ENCODE measurements around the gene TMCC2. TPM values are rescaled to one million over a fixed set of nuclear protein-coding genes. Genes with fewer than 3 reads are reported as not detected.

TMCC2 gene
- total RNA-seq, 1 donor from 2014 or later: 10.6 TPM

- H3K4me1 ChIP-seq (ENCODE audit: insufficient read depth, low read length): peaks cover 61% of the 10 kb centered on the region
- H3K79me2 ChIP-seq (ENCODE audit: insufficient read depth, low read length): peaks cover 6% of the 10 kb centered on the region
- H3K9me3 Mint-ChIP-seq (ENCODE audit: unreplicated experiment): peaks cover 2% of the 10 kb centered on the region
- peak overlapping the region; percentile 100 for H3K27ac Mint-ChIP-seq (ENCODE audit: unreplicated experiment)
- peaks cover 5% of the 10 kb centered on the region for H3K36me3 Mint-ChIP-seq (ENCODE audit: low read depth, unreplicated experiment)
- peaks cover 6% of the 10 kb centered on the region for H3K36me3 ChIP-seq (ENCODE audit: insufficient read depth, low read length)
- H3K4me3 ChIP-seq (ENCODE audit: insufficient read depth, low read depth, low read length): no peak overlapping the region
- no peaks in the 10 kb centered on the region for H3K27me3 ChIP-seq (ENCODE audit: insufficient read depth, low read length)
- H3K9me3 ChIP-seq (ENCODE audit: insufficient read depth, low read depth, low read length): no peaks in the 10 kb centered on the region
- H3K4me1 Mint-ChIP-seq (ENCODE audit: low read depth, unreplicated experiment): peaks cover 77% of the 10 kb centered on the region
- H3K4me3 Mint-ChIP-seq (ENCODE audit: unreplicated experiment): peak overlapping the region; percentile 27
- TF ChIP-seq CTCF (IDR thresholded peaks at IDR 0.05; ENCODE audit: insufficient read depth, low read depth, low read length) (no peak), EZH2 (IDR thresholded peaks at IDR 0.05; ENCODE audit: insufficient read depth, low read length) (no peak)
- peak overlapping the region; percentile 74 for H3K4me2 ChIP-seq (ENCODE audit: low read length)
- no peaks in the 10 kb centered on the region for H3K27me3 Mint-ChIP-seq (ENCODE audit: low read depth, unreplicated experiment)
- H3K27ac ChIP-seq (ENCODE audit: low read depth, low read length): peak overlapping the region; percentile 100
- H3K9ac ChIP-seq (ENCODE audit: low read length): peak overlapping the region; percentile 84
- FAIRE-seq (peak; percentile 52), DNase-seq (ENCODE audit: low read depth) (peak; percentile 97)
- no peaks in the 10 kb centered on the region for H4K20me1 ChIP-seq (ENCODE audit: insufficient read depth, low read length)
- H2AFZ ChIP-seq (ENCODE audit: low read depth, low read length): no peak overlapping the region
Measured at GRCh38 chr1:205298191-205298994, 70.6 kb downstream of the TMCC2 start.

DNA sequence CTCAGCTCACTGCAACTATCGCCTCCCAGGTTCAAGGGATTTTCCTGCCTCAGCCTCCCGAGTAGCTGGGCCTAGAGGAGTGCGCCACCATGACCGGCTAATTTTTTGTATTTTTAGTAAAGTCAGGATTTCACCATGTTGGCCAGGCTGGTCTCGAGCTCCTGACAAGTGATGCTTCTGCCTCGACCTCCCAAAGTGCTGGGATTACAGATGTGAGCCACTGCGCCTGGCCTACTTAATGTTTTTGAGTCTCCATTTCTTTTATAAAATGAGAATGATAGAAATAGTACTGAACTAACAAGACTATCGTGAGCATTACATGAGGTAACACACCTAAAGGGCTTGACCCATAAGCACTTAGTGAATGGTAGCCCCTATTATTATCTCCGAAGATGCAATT, 72.4 kb downstream of the TMCC2 start:
- FAIRE-seq (no peak), DNase-seq (ENCODE audit: low read depth) (no peak)
- Mint-ChIP-seq H3K27me3 (ENCODE audit: low read depth, unreplicated experiment) (no peaks in the 10 kb centered on the region), H3K36me3 (ENCODE audit: low read depth, unreplicated experiment) (peaks cover 13% of the 10 kb centered on the region), H3K9me3 (ENCODE audit: unreplicated experiment) (peaks cover 2% of the 10 kb centered on the region), H3K27ac (ENCODE audit: unreplicated experiment) (peak overlapping the region; percentile 100), H3K4me3 (ENCODE audit: unreplicated experiment) (no peak overlapping the region), H3K4me1 (ENCODE audit: low read depth, unreplicated experiment) (peaks cover 67% of the 10 kb centered on the region)
- Histone ChIP-seq H3K79me2 (ENCODE audit: insufficient read depth, low read length) (peaks cover 16% of the 10 kb centered on the region), H3K9me3 (ENCODE audit: insufficient read depth, low read depth, low read length) (no peaks in the 10 kb centered on the region), H3K36me3 (ENCODE audit: insufficient read depth, low read length) (peaks cover 14% of the 10 kb centered on the region), H3K27me3 (ENCODE audit: insufficient read depth, low read length) (no peaks in the 10 kb centered on the region), H3K4me1 (ENCODE audit: insufficient read depth, low read length) (peaks cover 52% of the 10 kb centered on the region), H2AFZ (ENCODE audit: low read depth, low read length) (no peak overlapping the region), H3K9ac (ENCODE audit: low read length) (peak overlapping the region; percentile 90), H3K4me2 (ENCODE audit: low read length) (peak overlapping the region; percentile 80), H3K27ac (ENCODE audit: low read depth, low read length) (peak overlapping the region; percentile 100), H4K20me1 (ENCODE audit: insufficient read depth, low read length) (no peaks in the 10 kb centered on the region), H3K4me3 (ENCODE audit: insufficient read depth, low read depth, low read length) (no peak overlapping the region)
- no peak for TF ChIP-seq EZH2 (IDR thresholded peaks at IDR 0.05; ENCODE audit: insufficient read depth, low read length)
- TF ChIP-seq CTCF (IDR thresholded peaks at IDR 0.05; ENCODE audit: insufficient read depth, low read depth, low read length): no peak

Measured in astrocyte (in vitro differentiated cells and primary cell).